HG03039 (cell line): ENCODE measurements around the gene GOLGA8B.
"Not testable (repeated sequence)": the region's sequence is repeated elsewhere in the genome, so short reads cannot be mapped to it uniquely, and the experiment has no call there.

Experiments
- ATAC-seq: cut with Tn5 transposase; IDR thresholded peaks from one replicate; pipeline ENCODE4 v1.9.1; 2021; ENCODE audit warnings: mild to moderate bottlenecking, moderate library complexity; ENCODE audit not compliant: unreplicated experiment

GOLGA8B gene, protein sequence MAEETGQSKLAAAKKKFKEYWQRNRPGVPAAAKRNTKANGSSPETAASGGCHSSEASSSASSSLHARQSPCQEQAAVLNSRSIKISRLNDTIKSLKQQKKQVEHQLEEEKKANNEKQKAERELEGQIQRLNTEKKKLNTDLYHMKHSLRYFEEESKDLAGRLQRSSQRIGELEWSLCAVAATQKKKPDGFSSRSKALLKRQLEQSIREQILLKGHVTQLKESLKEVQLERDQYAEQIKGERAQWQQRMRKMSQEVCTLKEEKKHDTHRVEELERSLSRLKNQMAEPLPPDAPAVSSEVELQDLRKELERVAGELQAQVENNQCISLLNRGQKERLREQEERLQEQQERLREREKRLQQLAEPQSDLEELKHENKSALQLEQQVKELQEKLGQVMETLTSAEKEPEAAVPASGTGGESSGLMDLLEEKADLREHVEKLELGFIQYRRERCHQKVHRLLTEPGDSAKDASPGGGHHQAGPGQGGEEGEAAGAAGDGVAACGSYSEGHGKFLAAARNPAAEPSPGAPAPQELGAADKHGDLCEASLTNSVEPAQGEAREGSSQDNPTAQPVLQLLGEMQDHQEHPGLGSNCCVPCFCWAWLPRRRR

GRCh38 chr15:34583399-34584329 lies at the start of gene GOLGA8B:
Gene GOLGA8B, minus strand, starts transcription at chr15:34583651. Its CDS starts 47,739 bp downstream, at chr15:34535912.
- ATAC-seq: peak; percentile 64

DNA sequence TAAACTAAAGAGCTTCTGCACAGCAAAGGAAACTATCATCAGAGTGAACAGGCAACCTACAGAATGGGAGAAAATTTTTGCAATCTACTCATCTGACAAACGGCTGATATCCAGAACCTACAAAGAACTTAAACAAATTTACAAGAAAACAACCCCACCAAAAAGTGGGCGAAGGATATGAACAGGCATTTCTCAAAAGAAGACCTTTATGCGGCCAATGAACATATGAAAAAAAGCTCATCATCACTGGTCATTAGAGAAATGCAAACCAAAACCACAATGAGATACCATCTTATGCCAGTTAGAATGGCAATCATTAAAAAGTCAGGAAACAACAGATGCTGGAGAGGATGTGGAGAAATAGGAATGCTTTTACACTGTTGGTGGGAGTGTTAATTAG lies 49.7 kb upstream of the GOLGA8B start:
- ATAC-seq: not testable (repeated sequence)

DNA sequence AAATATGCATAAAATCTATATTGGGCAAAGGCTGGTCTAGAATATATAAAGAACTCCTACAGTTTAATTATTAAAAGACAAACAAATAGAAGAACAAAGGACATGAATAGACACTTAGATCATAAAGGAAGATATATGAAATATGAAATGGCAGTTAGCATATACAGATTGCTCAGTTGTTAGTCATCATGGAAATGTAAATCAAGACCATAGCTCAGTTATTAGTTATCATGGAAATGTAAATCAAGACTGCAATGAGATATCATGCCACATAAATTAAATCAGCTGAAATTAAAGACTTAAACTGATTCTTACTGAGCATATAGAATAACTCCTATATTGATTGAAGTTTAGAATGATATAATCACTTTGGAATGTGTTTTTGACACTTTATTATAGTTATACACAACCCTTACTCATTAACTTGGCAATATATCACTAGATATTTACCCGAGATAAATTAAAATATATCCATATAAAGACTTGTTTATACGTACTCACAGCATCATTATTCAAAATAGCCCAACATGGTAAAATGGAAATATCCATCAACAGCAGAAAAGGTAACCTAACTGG lies 45.2 kb upstream of the GOLGA8B start:
- ATAC-seq: no peak

DNA sequence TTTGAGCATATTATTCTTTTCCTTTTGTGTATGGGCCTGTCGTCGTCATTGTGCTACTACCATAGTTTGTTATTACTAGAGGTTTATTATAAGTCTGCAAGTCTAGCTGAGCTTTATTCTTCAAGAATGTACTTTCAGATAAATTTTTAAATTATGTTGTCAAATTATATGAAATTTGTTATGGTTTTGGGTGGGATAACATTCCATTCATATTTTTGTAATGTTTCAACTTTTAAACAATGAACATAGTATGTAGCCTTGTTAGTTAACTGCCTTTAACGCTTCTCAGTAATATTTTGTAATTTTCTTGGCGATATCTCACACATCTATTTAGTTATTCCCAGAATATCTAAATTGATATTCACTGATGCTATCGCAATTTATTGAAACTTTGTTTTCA lies 41.6 kb upstream of the GOLGA8B start:
- no peak for ATAC-seq

DNA sequence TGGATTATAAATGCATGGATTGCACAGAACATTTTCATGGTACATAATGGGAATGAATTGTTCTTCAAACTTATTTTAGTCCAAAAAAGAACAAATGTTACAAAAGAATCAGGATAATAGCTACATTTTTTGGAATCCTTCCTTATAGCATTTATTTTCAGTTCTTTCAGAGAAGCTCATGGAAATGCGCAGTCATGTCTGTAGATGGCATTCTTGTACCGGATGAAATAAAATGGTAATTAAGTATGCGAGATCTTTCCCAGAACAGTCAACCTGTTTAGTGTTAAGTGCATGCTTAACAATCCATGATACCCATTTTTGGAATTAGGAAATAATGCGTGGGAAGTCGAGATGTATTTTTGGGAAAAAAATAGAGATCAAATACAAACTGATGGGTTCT lies 38.2 kb upstream of the GOLGA8B start:
- ATAC-seq: no peak

DNA sequence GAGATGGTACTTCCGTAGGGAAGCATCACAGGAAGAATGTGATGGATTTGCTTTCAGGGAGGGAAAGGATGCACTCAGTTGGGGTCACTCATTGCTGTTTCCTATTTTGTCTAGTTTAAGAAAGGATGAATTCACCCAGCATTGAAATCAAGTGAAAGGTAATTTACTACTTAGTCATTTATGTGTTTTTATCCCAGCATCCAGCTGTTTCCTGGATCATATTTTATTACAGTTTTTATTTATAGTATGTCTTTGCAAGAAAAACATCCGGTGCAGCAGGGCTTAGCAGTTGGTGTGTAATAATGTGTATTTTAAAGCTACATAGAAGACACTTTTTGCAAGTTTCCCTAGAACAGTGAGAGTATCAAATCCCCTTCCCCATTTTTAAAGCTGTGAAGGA lies 37.4 kb upstream of the GOLGA8B start:
- no peak for ATAC-seq

GRCh38 chr15:34620142-34620541 lies 36.7 kb upstream of the GOLGA8B start:
- ATAC-seq: no peak

GRCh38 chr15:34619151-34619550 lies 35.7 kb upstream of the GOLGA8B start:
- no peak for ATAC-seq

GRCh38 chr15:34618073-34618472 lies 34.6 kb upstream of the GOLGA8B start:
- no peak for ATAC-seq

DNA sequence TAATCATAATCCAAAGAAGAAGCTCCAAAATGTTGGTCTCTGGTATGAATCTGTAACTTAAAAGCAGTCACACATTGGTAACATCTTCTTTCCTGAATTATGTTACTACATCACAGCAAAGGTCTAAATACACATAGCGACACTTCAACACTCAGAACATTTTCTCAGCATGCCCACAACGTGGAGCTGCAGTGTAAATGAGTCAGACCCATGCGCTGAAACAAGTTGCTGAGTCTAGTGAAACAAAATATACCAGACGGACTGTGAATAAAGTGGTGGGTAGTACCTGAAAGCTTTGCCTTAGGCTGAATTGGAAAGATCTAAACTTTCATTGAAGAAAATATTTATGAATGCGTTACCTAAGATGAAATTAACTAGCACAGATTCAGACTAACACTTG lies 33.2 kb upstream of the GOLGA8B start:
- ATAC-seq: no peak

DNA sequence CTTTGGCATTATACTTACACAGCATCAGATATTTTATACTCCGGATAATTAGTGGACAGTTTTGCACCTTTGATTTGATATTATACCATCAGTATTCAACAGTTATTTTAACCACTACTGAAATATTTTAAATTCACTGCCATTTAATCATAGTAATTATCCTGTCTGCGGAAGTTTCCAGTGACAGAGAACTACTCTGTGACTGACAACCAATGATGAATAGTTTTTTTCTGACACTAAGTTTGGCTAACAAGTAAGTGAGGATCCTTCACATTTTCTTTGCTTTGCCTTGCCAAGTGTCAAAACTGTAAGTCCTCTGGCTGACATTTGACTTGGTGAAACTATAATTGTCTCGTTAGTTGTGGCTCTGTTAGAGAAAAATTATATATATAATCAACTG lies 30.5 kb upstream of the GOLGA8B start:
- no peak for ATAC-seq

DNA sequence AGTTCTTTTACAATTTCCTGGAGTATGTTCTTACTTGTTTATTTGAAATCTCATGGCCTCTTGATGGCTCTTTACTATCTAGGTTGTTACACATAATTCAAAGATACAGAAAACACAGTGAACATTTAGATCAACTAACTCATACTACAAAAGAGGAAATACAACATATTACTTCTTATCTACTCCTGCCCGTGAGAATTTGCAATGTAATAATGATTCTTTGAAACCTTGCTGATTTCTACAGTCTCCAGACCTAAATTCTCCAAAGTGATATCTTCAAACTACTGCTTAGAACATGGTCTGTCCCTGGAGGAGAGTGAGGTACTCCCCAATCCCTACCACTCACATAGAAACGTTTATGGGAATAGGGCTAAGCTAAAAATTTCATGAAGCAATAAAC lies 29.9 kb upstream of the GOLGA8B start:
- ATAC-seq: no peak

- ATAC-seq: no peak
Measured at GRCh38 chr15:34610354-34610753, 26.9 kb upstream of the GOLGA8B start.

DNA sequence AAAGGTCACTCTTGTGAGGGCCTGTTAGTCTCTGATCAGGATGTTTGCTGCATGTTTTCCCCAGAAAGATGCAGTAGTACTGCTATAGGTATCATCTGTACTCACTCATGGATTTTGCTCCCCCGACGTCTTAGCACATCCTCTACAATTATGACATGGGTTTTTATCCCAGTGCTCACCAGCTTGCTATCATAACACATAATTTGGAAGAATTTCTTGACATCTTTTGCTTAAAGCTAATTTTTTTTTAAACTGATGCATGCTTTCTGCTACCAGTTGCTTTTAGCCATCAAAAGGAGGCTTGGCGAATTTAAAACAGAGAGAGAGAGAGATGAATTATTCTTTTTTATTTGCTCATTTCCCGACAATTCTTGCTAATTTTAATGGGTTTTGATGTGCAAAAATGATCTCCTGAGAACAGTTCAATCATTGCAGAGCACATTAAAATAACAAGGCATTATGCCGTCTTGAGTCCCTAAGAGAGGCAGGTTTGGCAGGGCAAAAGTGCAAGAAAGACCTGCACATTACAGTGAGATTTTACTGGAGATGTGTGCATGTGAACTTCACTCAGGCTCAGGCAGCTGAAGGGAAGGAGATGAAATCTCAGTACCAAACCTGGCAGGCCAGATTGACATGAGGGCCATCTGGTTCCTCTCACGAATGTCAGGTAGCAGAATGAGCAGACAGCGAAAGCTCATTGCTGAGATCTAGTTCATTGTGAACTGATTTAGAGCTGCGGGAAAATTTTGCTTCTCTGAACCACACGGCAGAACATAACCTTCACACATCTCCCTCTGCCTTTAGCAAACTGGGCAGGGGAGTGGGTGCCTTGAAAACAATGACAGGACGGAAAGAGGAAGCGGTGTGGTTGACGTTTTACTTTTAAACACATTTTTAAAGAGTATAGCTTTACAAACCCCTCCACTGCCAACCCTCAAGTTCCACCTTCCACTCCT lies 25.9 kb upstream of the GOLGA8B start:
- no peak for ATAC-seq

GRCh38 chr15:34608517-34608916 lies 25.1 kb upstream of the GOLGA8B start:
- no peak for ATAC-seq

DNA sequence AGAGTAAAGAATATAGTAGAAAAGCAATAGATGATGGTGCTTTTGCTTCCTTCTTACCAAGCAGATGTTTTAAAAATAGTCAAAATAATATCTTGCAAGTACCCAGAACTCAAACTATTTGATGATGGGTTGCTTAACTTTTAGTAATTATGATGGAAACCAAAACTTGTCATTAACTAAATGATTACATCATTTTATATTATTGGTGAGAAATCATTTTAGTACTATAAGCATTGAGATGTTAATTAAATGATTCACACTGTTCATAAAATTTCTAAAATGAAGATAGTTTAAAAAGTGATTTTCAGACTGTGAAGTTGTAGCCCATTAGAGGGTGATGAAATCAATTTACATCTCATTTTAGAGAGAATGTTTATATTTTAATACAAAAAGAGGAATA lies 24.4 kb upstream of the GOLGA8B start:
- no peak for ATAC-seq

DNA sequence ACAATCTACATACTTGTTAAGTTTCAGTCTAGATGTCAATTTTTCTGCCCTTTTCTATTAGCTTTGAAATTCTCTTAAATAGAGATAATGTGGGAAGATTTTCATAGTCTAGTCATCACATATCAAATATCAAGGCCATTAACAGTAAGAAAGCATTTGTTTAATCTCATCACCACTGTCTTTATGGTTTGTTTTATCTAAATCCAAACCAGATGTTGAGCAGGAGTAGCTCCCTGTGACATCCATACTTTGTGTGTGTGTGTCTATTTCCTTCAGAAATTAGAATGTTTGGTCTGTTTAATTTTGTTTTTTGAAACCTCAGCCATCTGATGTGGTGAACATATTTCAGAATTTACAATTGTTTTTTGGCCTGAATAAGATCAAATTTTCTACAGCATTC lies 23.1 kb upstream of the GOLGA8B start:
- ATAC-seq: no peak

GRCh38 chr15:34606131-34606530 lies 22.7 kb upstream of the GOLGA8B start:
- no peak for ATAC-seq

- no peak for ATAC-seq
Measured at GRCh38 chr15:34603095-34603494, 19.6 kb upstream of the GOLGA8B start.

DNA sequence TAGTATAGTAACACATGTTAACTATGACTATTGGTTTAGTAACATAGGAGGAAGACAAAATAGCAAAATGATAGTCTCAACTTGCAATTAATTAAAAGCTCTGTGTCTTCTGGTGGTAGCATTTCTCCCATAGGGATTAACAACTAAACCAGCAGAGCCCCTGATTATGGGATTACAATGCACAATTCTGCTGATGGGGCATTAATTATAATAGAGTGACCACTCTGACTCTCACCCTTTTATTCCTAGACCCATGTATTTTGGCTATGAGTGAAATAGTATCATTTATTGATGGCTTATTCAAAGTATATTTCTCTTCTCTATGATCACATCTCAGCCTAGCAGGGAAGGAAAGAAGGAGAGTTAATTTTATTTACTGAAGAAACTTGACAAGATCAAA lies 17.5 kb upstream of the GOLGA8B start:
- no peak for ATAC-seq
